H9 (cell line): ENCODE data around the gene AMER3. TPM values are rescaled to one million over a fixed set of nuclear protein-coding genes. Genes with fewer than 3 reads are reported as not detected.

ENCODE experiments used
- DNase-seq: peaks from one replicate; pipeline ENCODE4 v3.0.0-alpha.2; 2017
- H2AFZ ChIP-seq: one replicate; pipeline ENCODE4 v1.6.1; 2013; ENCODE audit warnings: mild to moderate bottlenecking, low read length, control low read depth, moderate library complexity
- H2AK5ac ChIP-seq: 2 replicates; pipeline ENCODE4 v1.6.1; 2013; ENCODE audit warnings: low read length, control low read depth, mixed read lengths; ENCODE audit not compliant: insufficient read length
- H2BK120ac ChIP-seq: one replicate; pipeline ENCODE4 v1.6.1; 2013; ENCODE audit warnings: low read depth, mild to moderate bottlenecking, low read length, control low read depth, inconsistent platforms; ENCODE audit not compliant: poor library complexity, severe bottlenecking
- H2BK12ac ChIP-seq: 2 replicates; pipeline ENCODE4 v1.6.1; 2013; ENCODE audit warnings: low read length, control low read depth, mixed read lengths, low read depth; ENCODE audit not compliant: insufficient read length
- H2BK15ac ChIP-seq: 2 replicates; pipeline ENCODE4 v1.6.1; 2013; ENCODE audit warnings: low read depth, low read length, control low read depth
- H2BK20ac ChIP-seq: one replicate; pipeline ENCODE4 v1.6.1; 2013; ENCODE audit warnings: low read depth, mild to moderate bottlenecking, low read length, control low read depth, inconsistent platforms; ENCODE audit not compliant: poor library complexity, severe bottlenecking
- H2BK5ac ChIP-seq: 2 replicates; pipeline ENCODE4 v1.6.1; 2013; ENCODE audit warnings: low read length, control low read depth, mixed read lengths; ENCODE audit not compliant: insufficient read length
- H3K14ac ChIP-seq: 2 replicates; pipeline ENCODE4 v1.6.1; 2013; ENCODE audit warnings: low read length, control low read depth; ENCODE audit not compliant: insufficient read depth
- H3K18ac ChIP-seq: 2 replicates; pipeline ENCODE4 v1.6.1; 2013; ENCODE audit warnings: low read depth, mild to moderate bottlenecking, mixed read lengths, low read length, control low read depth; ENCODE audit not compliant: insufficient read length
- H3K23ac ChIP-seq: 2 replicates; pipeline ENCODE4 v1.6.1; 2013; ENCODE audit warnings: low read length, control low read depth, mixed read lengths, low read depth; ENCODE audit not compliant: insufficient read length
- H3K23me2 ChIP-seq: 2 replicates; pipeline ENCODE4 v1.6.1; 2013; ENCODE audit warnings: low read depth, mild to moderate bottlenecking, mixed read lengths, low read length, control low read depth; ENCODE audit not compliant: insufficient read length, poor library complexity, severe bottlenecking
- H3K27ac ChIP-seq: 2 replicates; pipeline ENCODE4 v1.5.1; 2013; ENCODE audit warnings: low read length, control low read depth, mixed read lengths, low read depth; ENCODE audit not compliant: insufficient read length
- H3K27me3 ChIP-seq: 2 replicates; pipeline ENCODE4 v1.6.1; 2013; ENCODE audit warnings: low read length, control low read depth, inconsistent platforms; ENCODE audit not compliant: insufficient read depth
- H3K4ac ChIP-seq: 2 replicates; pipeline ENCODE4 v1.6.1; 2013; ENCODE audit warnings: low read depth, mild to moderate bottlenecking, control low read depth, inconsistent platforms, low read length, moderate library complexity
- H3K4me1 ChIP-seq: 2 replicates; pipeline ENCODE4 v1.6.1; 2013; ENCODE audit warnings: low read length, control low read depth, inconsistent platforms; ENCODE audit not compliant: insufficient read depth
- H3K4me2 ChIP-seq: 2 replicates; pipeline ENCODE4 v1.6.1; 2013; ENCODE audit warnings: low read length, control low read depth, mixed read lengths; ENCODE audit not compliant: insufficient read length, insufficient read depth
- H3K56ac ChIP-seq: 2 replicates; pipeline ENCODE4 v1.6.1; 2013; ENCODE audit warnings: low read depth, mild to moderate bottlenecking, mixed read lengths, low read length, control low read depth; ENCODE audit not compliant: insufficient read length
- H3K79me1 ChIP-seq: 2 replicates; pipeline ENCODE4 v1.6.1; 2013; ENCODE audit warnings: low read depth, mild to moderate bottlenecking, moderate library complexity, low read length, control low read depth, inconsistent platforms; ENCODE audit not compliant: insufficient read depth, poor library complexity, severe bottlenecking
- H3K79me2 ChIP-seq: 2 replicates; pipeline ENCODE4 v1.6.1; 2013; ENCODE audit warnings: low read length, control low read depth, inconsistent platforms; ENCODE audit not compliant: insufficient read depth
- H3K9ac ChIP-seq: 2 replicates; pipeline ENCODE4 v1.6.1; 2013; ENCODE audit warnings: low read length, control low read depth, mixed read lengths; ENCODE audit not compliant: insufficient read length; ENCODE audit errors: extremely low read depth
- H3K9me3 ChIP-seq: one replicate; pipeline ENCODE4 v1.6.1; 2013; ENCODE audit warnings: low read depth, low read length, inconsistent platforms; ENCODE audit not compliant: control insufficient read depth
- H3T11ph ChIP-seq: one replicate; pipeline ENCODE4 v1.6.1; 2013; ENCODE audit warnings: mild to moderate bottlenecking, low read length, control low read depth, inconsistent platforms
- H4K20me1 ChIP-seq: one replicate; pipeline ENCODE4 v1.6.1; 2013; ENCODE audit not compliant: control insufficient read depth, insufficient read length, insufficient read depth
- H4K5ac ChIP-seq: 2 replicates; pipeline ENCODE4 v1.6.1; 2013; ENCODE audit warnings: low read depth, mild to moderate bottlenecking, mixed read lengths, low read length, control low read depth; ENCODE audit not compliant: insufficient read length
- H4K8ac ChIP-seq: replicated peaks from 2 replicates; pipeline ENCODE4 v1.6.1; 2013; ENCODE audit warnings: low read length, control low read depth, mixed read lengths, low read depth; ENCODE audit not compliant: insufficient read length
- H4K91ac ChIP-seq: 2 replicates; pipeline ENCODE4 v1.6.1; 2013; ENCODE audit warnings: low read depth, mild to moderate bottlenecking, moderate library complexity, mixed read lengths, low read length, control low read depth; ENCODE audit not compliant: insufficient read length
- H3K27ac Mint-ChIP-seq, 3 experiments: 2 replicates in 2 of 3; 3 replicates in 1 of 3; pipeline ENCODE4 v1.8.0; 2020 to 2021; ENCODE audit warnings: mixed read lengths in 3 of 3, mild to moderate bottlenecking in 1 of 3, moderate library complexity in 1 of 3
- H3K27me3 Mint-ChIP-seq: 2 replicates; pipeline ENCODE4 v1.8.0; 2021; ENCODE audit warnings: low read depth, mild to moderate bottlenecking, moderate library complexity, mixed read lengths
- H3K36me3 Mint-ChIP-seq, 3 experiments: 2 replicates in 2 of 3; 3 replicates in 1 of 3; pipeline ENCODE4 v1.8.0; 2020 to 2021; ENCODE audit warnings: low read depth in 3 of 3, mixed read lengths in 3 of 3; ENCODE audit not compliant: insufficient read depth in 1 of 3
- H3K4me1 Mint-ChIP-seq, 2 experiments: 2 replicates each; pipeline ENCODE4 v1.8.0; 2020; ENCODE audit warnings: mixed read lengths in 2 of 2
- H3K4me3 Mint-ChIP-seq, 2 experiments: 2 replicates in 1 of 2; 3 replicates in 1 of 2; pipeline ENCODE4 v1.8.0; 2020 to 2021; ENCODE audit warnings: mild to moderate bottlenecking in 2 of 2, mixed read lengths in 2 of 2, moderate library complexity in 1 of 2
- H3K9me3 Mint-ChIP-seq, 2 experiments: 2 replicates in 1 of 2; 3 replicates in 1 of 2; pipeline ENCODE4 v1.8.0; 2020; ENCODE audit warnings: mild to moderate bottlenecking in 2 of 2, mixed read lengths in 2 of 2, moderate library complexity in 1 of 2
- WGBS: extraction: QIAGEN DNeasy Blood & Tissue Kit; methylation state at CpG from one replicate; pipeline ENCODE4 v1.1.7; 2013; ENCODE audit warnings: missing lambda C conversion rate, low lambda C conversion rate, mixed read lengths; ENCODE audit not compliant: insufficient read length; ENCODE audit errors: extremely low coverage; 5-methylcytosine and 5-hydroxymethylcytosine counted together
- total RNA-seq: library from RNA; stranded (reverse); gene quantifications from 2 replicates; pipeline ENCODE4 v1.2.1, GENCODE V29; 2021
- TF ChIP-seq, protein P1 (sequence below): fragments of 200-600 bp; sonication (generic); conservative IDR thresholded peaks from 3 replicates; pipeline ENCODE4 v1.8.0; 2021; ENCODE audit warnings: antibody characterized with exemption, mild to moderate bottlenecking

The AMER3 gene
- total RNA-seq, 1 experiment from 2014 or later: 0.59 TPM

DNA sequence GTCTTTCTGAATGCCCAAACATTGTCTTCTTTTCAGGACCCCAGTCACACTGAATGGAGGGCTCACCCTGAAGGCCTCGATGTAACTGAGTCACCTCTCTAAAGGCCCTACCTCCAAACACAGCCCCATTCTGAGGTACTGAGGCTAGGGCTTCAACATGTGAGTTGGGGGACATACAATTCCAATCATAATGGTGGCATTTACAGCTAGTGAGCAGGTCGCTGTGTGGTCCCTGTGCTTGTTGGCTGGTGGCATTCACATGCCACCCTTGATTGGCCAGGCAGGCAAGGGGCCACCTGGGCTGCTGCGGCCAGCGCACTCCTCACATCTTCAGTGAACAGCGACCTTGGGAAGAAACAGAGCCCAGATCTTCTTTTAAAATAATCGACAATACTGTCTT, 30.7 kb downstream of the AMER3 start:
- Histone ChIP-seq H3K4ac (no peak overlapping the region), H3T11ph (no peak overlapping the region), H2AFZ (no peak overlapping the region), H3K79me1 (no peaks in the 10 kb centered on the region), H3K4me1 (no peaks in the 10 kb centered on the region), H3K18ac (no peak overlapping the region), H3K27ac (no peak overlapping the region), H3K9me3 (no peaks in the 10 kb centered on the region), H3K14ac (no peak overlapping the region), H4K91ac (no peak overlapping the region), H4K20me1 (no peaks in the 10 kb centered on the region), H3K56ac (no peak overlapping the region), H2BK120ac (no peak overlapping the region), H3K4me2 (no peak overlapping the region), H4K5ac (no peak overlapping the region), H4K8ac (no peak overlapping the region), H2AK5ac (no peak overlapping the region), H3K23me2 (no peaks in the 10 kb centered on the region), H2BK12ac (no peak overlapping the region), H2BK20ac (no peak overlapping the region), H2BK5ac (no peak overlapping the region), H3K9ac (no peak overlapping the region), H3K79me2 (no peaks in the 10 kb centered on the region), H3K27me3 (no peaks in the 10 kb centered on the region), H3K23ac (no peak overlapping the region), H2BK15ac (no peak overlapping the region)
- Mint-ChIP-seq H3K27ac (no peak overlapping the region), H3K4me1 (no peaks in the 10 kb centered on the region), H3K4me3 (no peak overlapping the region; a peak in 1 of 5 replicates), H3K36me3 (no peaks in the 10 kb centered on the region), H3K9me3 (peaks cover 0 to 5% of the 10 kb centered on the region in 2 experiments; a peak in 2 of 5 replicates), H3K27me3 (no peaks in the 10 kb centered on the region)
- no CpG with 5 or more reads among the region's 6 CpGs for WGBS
- DNase-seq: no peak
- TF ChIP-seq, protein P1, sequence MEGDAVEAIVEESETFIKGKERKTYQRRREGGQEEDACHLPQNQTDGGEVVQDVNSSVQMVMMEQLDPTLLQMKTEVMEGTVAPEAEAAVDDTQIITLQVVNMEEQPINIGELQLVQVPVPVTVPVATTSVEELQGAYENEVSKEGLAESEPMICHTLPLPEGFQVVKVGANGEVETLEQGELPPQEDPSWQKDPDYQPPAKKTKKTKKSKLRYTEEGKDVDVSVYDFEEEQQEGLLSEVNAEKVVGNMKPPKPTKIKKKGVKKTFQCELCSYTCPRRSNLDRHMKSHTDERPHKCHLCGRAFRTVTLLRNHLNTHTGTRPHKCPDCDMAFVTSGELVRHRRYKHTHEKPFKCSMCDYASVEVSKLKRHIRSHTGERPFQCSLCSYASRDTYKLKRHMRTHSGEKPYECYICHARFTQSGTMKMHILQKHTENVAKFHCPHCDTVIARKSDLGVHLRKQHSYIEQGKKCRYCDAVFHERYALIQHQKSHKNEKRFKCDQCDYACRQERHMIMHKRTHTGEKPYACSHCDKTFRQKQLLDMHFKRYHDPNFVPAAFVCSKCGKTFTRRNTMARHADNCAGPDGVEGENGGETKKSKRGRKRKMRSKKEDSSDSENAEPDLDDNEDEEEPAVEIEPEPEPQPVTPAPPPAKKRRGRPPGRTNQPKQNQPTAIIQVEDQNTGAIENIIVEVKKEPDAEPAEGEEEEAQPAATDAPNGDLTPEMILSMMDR: no peak
